ENCODE measurements around the gene WSCD2.

DNA sequence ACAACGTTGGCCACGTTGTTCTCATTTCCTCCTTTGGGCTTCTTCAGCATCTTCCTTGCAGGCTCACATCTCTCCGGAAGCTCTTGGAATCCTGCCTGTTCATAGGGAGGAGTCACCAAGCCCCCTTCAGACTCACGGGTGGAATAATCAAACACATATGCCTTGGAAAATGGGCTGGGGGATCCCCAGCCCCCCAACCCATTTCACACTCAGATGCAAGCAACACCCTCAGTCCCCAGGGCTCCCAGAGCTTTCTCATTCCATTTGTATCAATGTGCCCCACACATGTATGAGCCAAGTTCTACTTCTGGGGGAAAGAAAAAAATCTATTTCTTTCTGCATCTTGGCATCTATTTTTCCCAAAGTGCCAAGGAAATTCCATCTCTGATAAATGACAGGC, 33.1 kb downstream of the WSCD2 start:
- TF ChIP-seq, protein P1, sequence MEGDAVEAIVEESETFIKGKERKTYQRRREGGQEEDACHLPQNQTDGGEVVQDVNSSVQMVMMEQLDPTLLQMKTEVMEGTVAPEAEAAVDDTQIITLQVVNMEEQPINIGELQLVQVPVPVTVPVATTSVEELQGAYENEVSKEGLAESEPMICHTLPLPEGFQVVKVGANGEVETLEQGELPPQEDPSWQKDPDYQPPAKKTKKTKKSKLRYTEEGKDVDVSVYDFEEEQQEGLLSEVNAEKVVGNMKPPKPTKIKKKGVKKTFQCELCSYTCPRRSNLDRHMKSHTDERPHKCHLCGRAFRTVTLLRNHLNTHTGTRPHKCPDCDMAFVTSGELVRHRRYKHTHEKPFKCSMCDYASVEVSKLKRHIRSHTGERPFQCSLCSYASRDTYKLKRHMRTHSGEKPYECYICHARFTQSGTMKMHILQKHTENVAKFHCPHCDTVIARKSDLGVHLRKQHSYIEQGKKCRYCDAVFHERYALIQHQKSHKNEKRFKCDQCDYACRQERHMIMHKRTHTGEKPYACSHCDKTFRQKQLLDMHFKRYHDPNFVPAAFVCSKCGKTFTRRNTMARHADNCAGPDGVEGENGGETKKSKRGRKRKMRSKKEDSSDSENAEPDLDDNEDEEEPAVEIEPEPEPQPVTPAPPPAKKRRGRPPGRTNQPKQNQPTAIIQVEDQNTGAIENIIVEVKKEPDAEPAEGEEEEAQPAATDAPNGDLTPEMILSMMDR (IDR thresholded peaks at IDR 0.05; ENCODE audit: insufficient read depth, low read length): no peak
- TF ChIP-seq POLR2AphosphoS5 (IDR thresholded peaks at IDR 0.05; ENCODE audit: low read depth): no peak
- no peak for TF ChIP-seq GABPA (IDR thresholded peaks at IDR 0.05; ENCODE audit: low read depth)
- no peak for TF ChIP-seq SPI1 (IDR thresholded peaks at IDR 0.05; ENCODE audit: borderline replicate concordance, low read depth)
- TF ChIP-seq, protein P2, sequence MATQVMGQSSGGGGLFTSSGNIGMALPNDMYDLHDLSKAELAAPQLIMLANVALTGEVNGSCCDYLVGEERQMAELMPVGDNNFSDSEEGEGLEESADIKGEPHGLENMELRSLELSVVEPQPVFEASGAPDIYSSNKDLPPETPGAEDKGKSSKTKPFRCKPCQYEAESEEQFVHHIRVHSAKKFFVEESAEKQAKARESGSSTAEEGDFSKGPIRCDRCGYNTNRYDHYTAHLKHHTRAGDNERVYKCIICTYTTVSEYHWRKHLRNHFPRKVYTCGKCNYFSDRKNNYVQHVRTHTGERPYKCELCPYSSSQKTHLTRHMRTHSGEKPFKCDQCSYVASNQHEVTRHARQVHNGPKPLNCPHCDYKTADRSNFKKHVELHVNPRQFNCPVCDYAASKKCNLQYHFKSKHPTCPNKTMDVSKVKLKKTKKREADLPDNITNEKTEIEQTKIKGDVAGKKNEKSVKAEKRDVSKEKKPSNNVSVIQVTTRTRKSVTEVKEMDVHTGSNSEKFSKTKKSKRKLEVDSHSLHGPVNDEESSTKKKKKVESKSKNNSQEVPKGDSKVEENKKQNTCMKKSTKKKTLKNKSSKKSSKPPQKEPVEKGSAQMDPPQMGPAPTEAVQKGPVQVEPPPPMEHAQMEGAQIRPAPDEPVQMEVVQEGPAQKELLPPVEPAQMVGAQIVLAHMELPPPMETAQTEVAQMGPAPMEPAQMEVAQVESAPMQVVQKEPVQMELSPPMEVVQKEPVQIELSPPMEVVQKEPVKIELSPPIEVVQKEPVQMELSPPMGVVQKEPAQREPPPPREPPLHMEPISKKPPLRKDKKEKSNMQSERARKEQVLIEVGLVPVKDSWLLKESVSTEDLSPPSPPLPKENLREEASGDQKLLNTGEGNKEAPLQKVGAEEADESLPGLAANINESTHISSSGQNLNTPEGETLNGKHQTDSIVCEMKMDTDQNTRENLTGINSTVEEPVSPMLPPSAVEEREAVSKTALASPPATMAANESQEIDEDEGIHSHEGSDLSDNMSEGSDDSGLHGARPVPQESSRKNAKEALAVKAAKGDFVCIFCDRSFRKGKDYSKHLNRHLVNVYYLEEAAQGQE (IDR thresholded peaks at IDR 0.05; ENCODE audit: insufficient replicate concordance, low read depth): no peak

All from HL-60 (cell line).